ENCODE data around the gene GASK1A. TPM values are rescaled to one million over a fixed set of nuclear protein-coding genes. Genes with fewer than 3 reads are reported as not detected.

The GASK1A gene
- total and polyA plus RNA-seq, 2 of the 8 experiments (the other 6 are each of a cell fraction or from before 2014, with no cell fraction given): 4.7 to 7.9 TPM

DNA sequence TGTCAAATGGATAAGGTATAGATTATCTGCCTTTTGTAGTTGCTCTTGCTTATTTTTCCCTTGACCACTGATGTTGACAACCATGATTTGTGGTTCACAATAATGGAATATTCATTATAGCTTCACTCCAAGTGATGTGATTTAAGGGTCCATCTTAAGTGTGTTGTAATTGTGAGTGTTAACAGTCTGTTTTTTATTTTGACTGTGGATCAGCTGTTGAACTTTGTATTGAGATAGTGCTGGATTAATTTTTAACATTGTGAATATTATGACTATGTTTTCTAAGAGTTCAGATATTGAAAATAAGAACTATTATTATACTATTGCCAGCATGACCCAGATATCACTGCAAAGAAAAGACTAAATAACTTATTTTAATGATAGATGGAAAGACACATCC is 8.6 kb upstream of the GASK1A start:
- Histone ChIP-seq H3K27me3 (replicated peaks in 1 of 4; ENCODE audit: control insufficient read depth in 3 of 4, extremely low read depth in 1 of 4, insufficient read depth in 3 of 4, low read length in 3 of 4) (no peaks in the 10 kb centered on the region), H2AK5ac (ENCODE audit: low read depth, low read length) (no peak overlapping the region), H3K56ac (replicated peaks; ENCODE audit: insufficient read length, low read depth, low read length) (no peak overlapping the region), H3K9ac (replicated peaks in 1 of 4; ENCODE audit: extremely low read depth in 1 of 4, low read depth in 3 of 4, low read length in 3 of 4) (no peak overlapping the region), H3K9me3 (ENCODE audit: insufficient read depth in 2 of 2, low read depth in 1 of 2, low read length in 1 of 2) (peaks cover 18 to 23% of the 10 kb centered on the region in 2 experiments), H3K4ac (replicated peaks; ENCODE audit: insufficient read length, low read depth, low read length) (no peak overlapping the region), H3K36me3 (ENCODE audit: control insufficient read depth in 2 of 4, insufficient read depth in 4 of 4, low read length in 3 of 4) (no peaks in the 10 kb centered on the region), H3K4me2 (ENCODE audit: insufficient read depth in 1 of 2, low read depth in 2 of 2, low read length in 2 of 2) (no peak overlapping the region), H4K8ac (ENCODE audit: extremely low read depth, insufficient read depth, low read length) (no peak overlapping the region), H2BK120ac (replicated peaks; ENCODE audit: low read depth, low read length) (no peak overlapping the region), H3K23me2 (ENCODE audit: low read depth, low read length) (no peaks in the 10 kb centered on the region), H2BK12ac (ENCODE audit: low read depth, low read length) (no peak overlapping the region), H3K4me3 (ENCODE audit: extremely low read depth in 1 of 4, insufficient read depth in 2 of 4, low read depth in 3 of 4, low read length in 4 of 4) (no peak overlapping the region), H3K18ac (ENCODE audit: extremely low read depth, low read length) (no peak overlapping the region), H2BK20ac (ENCODE audit: low read length) (no peak overlapping the region), H4K20me1 (replicated peaks in 1 of 2; ENCODE audit: control insufficient read depth in 1 of 2, insufficient read depth in 2 of 2, low read length in 2 of 2) (no peaks in the 10 kb centered on the region), H4K5ac (ENCODE audit: insufficient read length, low read depth, low read length) (no peak overlapping the region), H4K91ac (replicated peaks; ENCODE audit: insufficient read length, low read length) (no peak overlapping the region), H3K23ac (ENCODE audit: insufficient read length) (no peak overlapping the region), H3K79me2 (ENCODE audit: control insufficient read depth in 1 of 2, insufficient read depth in 2 of 2, low read length in 2 of 2) (no peaks in the 10 kb centered on the region), H2BK5ac (ENCODE audit: low read depth, low read length) (no peak overlapping the region), H2BK15ac (ENCODE audit: low read length) (no peak overlapping the region), H2AFZ (ENCODE audit: low read length) (no peak overlapping the region), H3K79me1 (ENCODE audit: low read depth, low read length) (no peaks in the 10 kb centered on the region), H3K27ac (ENCODE audit: low read depth, low read length) (no peak overlapping the region), H3K14ac (ENCODE audit: insufficient read length) (no peak overlapping the region), H3K4me1 (replicated peaks in 1 of 4; ENCODE audit: control insufficient read depth in 3 of 4, insufficient read depth in 4 of 4, low read length in 3 of 4) (no peaks in the 10 kb centered on the region)
- DNase-seq (ENCODE audit: low read depth in 1 of 2, low spot score in 2 of 2) (no peak), FAIRE-seq (no peak)
- ChIA-PET CTCF (ENCODE audit: partially characterized antibody) (interaction anchor here (1.4 to 3.2 kb wide), 2 partner anchors 9 to 101 kb away, joined by 3 to 15 read pairs; no protein-coding TSS in a partner anchor), POLR2A (ENCODE audit: partially characterized antibody) (no interaction called here)
- no peak for TF ChIP-seq GTF2F1 (IDR thresholded peaks at IDR 0.05; ENCODE audit: borderline replicate concordance, low read depth, low read length)
- TF ChIP-seq SUZ12 (IDR thresholded peaks at IDR 0.05; ENCODE audit: low read length): no peak
- no peak for TF ChIP-seq CEBPB (IDR thresholded peaks at IDR 0.05; ENCODE audit: low read depth, low read length)
- TF ChIP-seq PHF8 (conservative IDR thresholded peaks at IDR 0.05; ENCODE audit: low read depth, low read length): no peak
- no peak for TF ChIP-seq JUND (IDR thresholded peaks at IDR 0.05; ENCODE audit: low read length)
- TF ChIP-seq EGR1 (IDR thresholded peaks at IDR 0.05; ENCODE audit: borderline replicate concordance, low read depth, low read length): no peak
- no peak for TF ChIP-seq EP300 (IDR thresholded peaks at IDR 0.05; ENCODE audit: borderline replicate concordance in 1 of 2, low read depth in 2 of 2, low read length in 2 of 2)
- TF ChIP-seq ZNF274 (IDR thresholded peaks at IDR 0.05; ENCODE audit: borderline replicate concordance, extremely low read depth, low read length): no peak
- no peak for TF ChIP-seq CREB1 (IDR thresholded peaks at IDR 0.05)
- TF ChIP-seq EZH2 (IDR thresholded peaks at IDR 0.05; ENCODE audit: low read depth, low read length, severe bottlenecking): no peak
- no peak for TF ChIP-seq TAF7 (optimal IDR thresholded peaks at IDR 0.05; ENCODE audit: borderline replicate concordance, low read depth, low read length)
- no peak for TF ChIP-seq SAP30 (IDR thresholded peaks at IDR 0.05; ENCODE audit: insufficient read depth, insufficient replicate concordance, low read length)
